ENCODE data around the gene SMURF2. TPM values are rescaled to one million over a fixed set of nuclear protein-coding genes. Genes with fewer than 3 reads are reported as not detected.
A peak's percentile ranks its signal among the peaks of the same experiment; 100 is the strongest.

Gene SMURF2
- polyA plus RNA-seq, 1 of the 3 experiments (the other 2 are of a cell fraction): 36.6 TPM

DNA sequence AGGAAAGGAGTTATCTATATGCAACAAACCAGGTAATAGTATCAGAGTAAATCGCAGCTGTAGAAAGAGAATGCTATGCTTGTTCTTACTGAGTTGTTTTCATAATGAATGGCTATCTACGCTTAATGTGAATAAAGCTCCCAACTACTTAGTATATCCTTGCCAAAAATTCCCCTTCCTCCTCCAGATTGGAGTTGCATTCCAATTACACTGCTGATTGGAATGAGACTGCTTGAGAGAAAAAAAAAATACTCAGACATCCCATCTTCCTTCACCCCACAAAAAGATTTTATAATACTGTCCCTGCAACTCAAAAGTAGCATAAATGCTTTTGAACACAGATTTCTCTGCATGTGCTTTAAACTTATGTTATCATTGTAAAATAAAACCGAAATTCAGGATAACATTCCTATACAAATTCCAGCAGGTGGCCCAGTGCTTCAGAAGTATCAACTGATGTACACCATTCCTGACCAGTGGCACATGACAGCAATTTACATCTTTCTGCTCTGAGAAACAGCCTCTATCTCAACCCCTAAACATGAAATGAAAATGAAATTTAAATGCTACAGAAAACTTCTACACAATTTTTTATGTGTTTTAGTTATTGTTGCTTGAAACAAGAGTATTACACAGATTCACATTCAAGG, 47.0 kb downstream of the SMURF2 start:
- Histone ChIP-seq H3K4me3 (ENCODE audit: low read depth in 2 of 2, low read length in 1 of 2) (no peak overlapping the region), H4K20me1 (ENCODE audit: insufficient read depth) (peaks cover 98% of the 10 kb centered on the region), H3K79me2 (ENCODE audit: insufficient read depth) (peaks cover 100% of the 10 kb centered on the region), H3K36me3 (replicated peaks in 1 of 2; ENCODE audit: control insufficient read depth in 1 of 2, insufficient read depth in 2 of 2, low read length in 1 of 2) (peaks cover 0 to 26% of the 10 kb centered on the region in 2 experiments), H2AFZ (ENCODE audit: low read depth) (no peak overlapping the region), H3K9me3 (no peaks in the 10 kb centered on the region), H3K27ac (ENCODE audit: low read depth in 2 of 2, low read length in 1 of 2) (peak overlapping the region; percentile 40 to 73; a peak in 3 of 4 replicates), H3K27me3 (ENCODE audit: insufficient read depth) (no peaks in the 10 kb centered on the region), H3K4me2 (peak overlapping the region; percentile 61), H3F3A (replicated peaks; ENCODE audit: insufficient read depth) (peaks cover 71% of the 10 kb centered on the region), H3K4me1 (ENCODE audit: control insufficient read depth in 1 of 2, insufficient read depth in 2 of 2, low read depth in 1 of 2, low read length in 1 of 2) (peaks cover 3 to 41% of the 10 kb centered on the region in 2 experiments), H3K9me2 (no peaks in the 10 kb centered on the region), H3K9ac (no peak overlapping the region; the same call in 1 of the 2 replicates)
- TF ChIP-seq TEAD4 (IDR thresholded peaks at IDR 0.05; ENCODE audit: borderline replicate concordance, insufficient read depth): peak; percentile 41; the same call in 1 of the 2 replicates
- TF ChIP-seq SMC3 (IDR thresholded peaks at IDR 0.05; ENCODE audit: low read depth, low read length): peak; percentile 3; the same call in 1 of the 2 replicates
- TF ChIP-seq, protein P1, sequence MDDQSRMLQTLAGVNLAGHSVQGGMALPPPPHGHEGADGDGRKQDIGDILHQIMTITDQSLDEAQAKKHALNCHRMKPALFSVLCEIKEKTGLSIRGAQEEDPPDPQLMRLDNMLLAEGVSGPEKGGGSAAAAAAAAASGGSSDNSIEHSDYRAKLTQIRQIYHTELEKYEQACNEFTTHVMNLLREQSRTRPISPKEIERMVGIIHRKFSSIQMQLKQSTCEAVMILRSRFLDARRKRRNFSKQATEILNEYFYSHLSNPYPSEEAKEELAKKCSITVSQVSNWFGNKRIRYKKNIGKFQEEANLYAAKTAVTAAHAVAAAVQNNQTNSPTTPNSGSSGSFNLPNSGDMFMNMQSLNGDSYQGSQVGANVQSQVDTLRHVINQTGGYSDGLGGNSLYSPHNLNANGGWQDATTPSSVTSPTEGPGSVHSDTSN (IDR thresholded peaks at IDR 0.05): no peak
- no peak for TF ChIP-seq FOXM1 (IDR thresholded peaks at IDR 0.05; ENCODE audit: low read depth)
- TF ChIP-seq, protein P2, sequence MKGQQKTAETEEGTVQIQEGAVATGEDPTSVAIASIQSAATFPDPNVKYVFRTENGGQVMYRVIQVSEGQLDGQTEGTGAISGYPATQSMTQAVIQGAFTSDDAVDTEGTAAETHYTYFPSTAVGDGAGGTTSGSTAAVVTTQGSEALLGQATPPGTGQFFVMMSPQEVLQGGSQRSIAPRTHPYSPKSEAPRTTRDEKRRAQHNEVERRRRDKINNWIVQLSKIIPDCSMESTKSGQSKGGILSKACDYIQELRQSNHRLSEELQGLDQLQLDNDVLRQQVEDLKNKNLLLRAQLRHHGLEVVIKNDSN (IDR thresholded peaks at IDR 0.05; ENCODE audit: borderline replicate concordance, low read depth): no peak
- peak in 1 of 2 experiments; percentile 5; a peak in 1 of 4 replicates for TF ChIP-seq EP300 (IDR thresholded peaks at IDR 0.05; ENCODE audit: borderline replicate concordance in 1 of 2, low read depth in 1 of 2, low read length in 1 of 2)
- peak; percentile 22; the same call in 1 of the 2 replicates for TF ChIP-seq FOSL2 (IDR thresholded peaks at IDR 0.05; ENCODE audit: borderline replicate concordance, low read depth)
- peak; percentile 50; the same call in 1 of the 2 replicates for TF ChIP-seq JUND (IDR thresholded peaks at IDR 0.05)
- TF ChIP-seq, protein P3, sequence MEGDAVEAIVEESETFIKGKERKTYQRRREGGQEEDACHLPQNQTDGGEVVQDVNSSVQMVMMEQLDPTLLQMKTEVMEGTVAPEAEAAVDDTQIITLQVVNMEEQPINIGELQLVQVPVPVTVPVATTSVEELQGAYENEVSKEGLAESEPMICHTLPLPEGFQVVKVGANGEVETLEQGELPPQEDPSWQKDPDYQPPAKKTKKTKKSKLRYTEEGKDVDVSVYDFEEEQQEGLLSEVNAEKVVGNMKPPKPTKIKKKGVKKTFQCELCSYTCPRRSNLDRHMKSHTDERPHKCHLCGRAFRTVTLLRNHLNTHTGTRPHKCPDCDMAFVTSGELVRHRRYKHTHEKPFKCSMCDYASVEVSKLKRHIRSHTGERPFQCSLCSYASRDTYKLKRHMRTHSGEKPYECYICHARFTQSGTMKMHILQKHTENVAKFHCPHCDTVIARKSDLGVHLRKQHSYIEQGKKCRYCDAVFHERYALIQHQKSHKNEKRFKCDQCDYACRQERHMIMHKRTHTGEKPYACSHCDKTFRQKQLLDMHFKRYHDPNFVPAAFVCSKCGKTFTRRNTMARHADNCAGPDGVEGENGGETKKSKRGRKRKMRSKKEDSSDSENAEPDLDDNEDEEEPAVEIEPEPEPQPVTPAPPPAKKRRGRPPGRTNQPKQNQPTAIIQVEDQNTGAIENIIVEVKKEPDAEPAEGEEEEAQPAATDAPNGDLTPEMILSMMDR (IDR thresholded peaks at IDR 0.05): peak; percentile 25; the same call in 1 of the 2 replicates
- no peak for TF ChIP-seq GABPA (IDR thresholded peaks at IDR 0.05; ENCODE audit: low read depth)
- peak; percentile 42; the same call in 1 of the 2 replicates for TF ChIP-seq POLR2AphosphoS5 (IDR thresholded peaks at IDR 0.05; ENCODE audit: low read depth, low read length)
- TF ChIP-seq MEF2A (IDR thresholded peaks at IDR 0.05; ENCODE audit: borderline replicate concordance, low read depth): no peak
- peak; percentile 84 for TF ChIP-seq NFIC (IDR thresholded peaks at IDR 0.05; ENCODE audit: borderline replicate concordance)
- peak; percentile 52 for TF ChIP-seq TCF12 (IDR thresholded peaks at IDR 0.05)
- no peak for DNase-seq
- ChIA-PET POLR2A (no interaction called here), CTCF (interaction anchor here (1.3 kb wide), 1 partner anchor 14 kb away, joined by 4 read pairs; no protein-coding TSS in a partner anchor)
- WGBS (ENCODE audit: low lambda C conversion rate): 61% methylated on average over 3 of the region's 3 CpGs
